BLaER1 treated with 17β-estradiol and CSF1 and Interleukin-3, amounts not matched to agents 10 nM and 100 nM (cell line): ENCODE measurements around the gene SMIM1.

Source experiments
- H3K27ac ChIP-seq, 11 experiments: shearing (Covaris generic); formaldehyde crosslinking; 2 replicates each; pipeline ENCODE4 v1.8.1; 2022
- H3K27me3 ChIP-seq, 11 experiments: shearing (Covaris generic); formaldehyde crosslinking; 2 replicates each; pipeline ENCODE4 v1.8.1; 2022
- H3K36me3 ChIP-seq, 11 experiments: shearing (Covaris generic); formaldehyde crosslinking; 2 replicates each; pipeline ENCODE4 v1.8.1; 2022
- H3K4me1 ChIP-seq, 10 experiments: shearing (Covaris generic); formaldehyde crosslinking; 2 replicates each; pipeline ENCODE4 v1.8.1; 2022
- H3K4me2 ChIP-seq, 11 experiments: shearing (Covaris generic); formaldehyde crosslinking; 2 replicates each; pipeline ENCODE4 v1.8.1; 2022
- H3K4me3 ChIP-seq, 10 experiments: shearing (Covaris generic); formaldehyde crosslinking; 2 replicates each; pipeline ENCODE4 v1.8.1; 2022
- H3K9ac ChIP-seq, 11 experiments: shearing (Covaris generic); formaldehyde crosslinking; 2 replicates each; pipeline ENCODE4 v1.8.1; 2022
- H3K9me3 ChIP-seq, 11 experiments: shearing (Covaris generic); formaldehyde crosslinking; replicated peaks in 1 of 11; 2 replicates each; pipeline ENCODE4 v1.8.1; 2022
- H4K20me1 ChIP-seq, 11 experiments: shearing (Covaris generic); formaldehyde crosslinking; 2 replicates each; pipeline ENCODE4 v1.8.1; 2022
- Cebpa-rat ChIP-seq, 11 experiments: shearing (Covaris generic); IDR thresholded peaks; 2 replicates each; pipeline ENCODE4 v1.8.1; 2022

Gene SMIM1

GRCh38 chr1:3734602-3735001 lies 37.9 kb upstream of the SMIM1 start:
- Histone ChIP-seq H3K4me3 (no peak overlapping the region), H4K20me1 (peaks cover 0 to 10% (median 0%) of the 10 kb centered on the region in 11 experiments; a peak in 5 of 22 replicates), H3K9ac (no peak overlapping the region), H3K27me3 (peaks cover 0 to 14% (median 5%) of the 10 kb centered on the region in 11 experiments; a peak in 10 of 22 replicates), H3K36me3 (peaks cover 28 to 38% (median 35%) of the 10 kb centered on the region in 11 experiments), H3K9me3 (no peaks in the 10 kb centered on the region), H3K27ac (no peak overlapping the region), H3K4me1 (peaks cover 15 to 49% (median 38%) of the 10 kb centered on the region in 10 experiments), H3K4me2 (no peak overlapping the region)
- no peak for TF ChIP-seq Cebpa-rat (IDR thresholded peaks at IDR 0.05)

DNA sequence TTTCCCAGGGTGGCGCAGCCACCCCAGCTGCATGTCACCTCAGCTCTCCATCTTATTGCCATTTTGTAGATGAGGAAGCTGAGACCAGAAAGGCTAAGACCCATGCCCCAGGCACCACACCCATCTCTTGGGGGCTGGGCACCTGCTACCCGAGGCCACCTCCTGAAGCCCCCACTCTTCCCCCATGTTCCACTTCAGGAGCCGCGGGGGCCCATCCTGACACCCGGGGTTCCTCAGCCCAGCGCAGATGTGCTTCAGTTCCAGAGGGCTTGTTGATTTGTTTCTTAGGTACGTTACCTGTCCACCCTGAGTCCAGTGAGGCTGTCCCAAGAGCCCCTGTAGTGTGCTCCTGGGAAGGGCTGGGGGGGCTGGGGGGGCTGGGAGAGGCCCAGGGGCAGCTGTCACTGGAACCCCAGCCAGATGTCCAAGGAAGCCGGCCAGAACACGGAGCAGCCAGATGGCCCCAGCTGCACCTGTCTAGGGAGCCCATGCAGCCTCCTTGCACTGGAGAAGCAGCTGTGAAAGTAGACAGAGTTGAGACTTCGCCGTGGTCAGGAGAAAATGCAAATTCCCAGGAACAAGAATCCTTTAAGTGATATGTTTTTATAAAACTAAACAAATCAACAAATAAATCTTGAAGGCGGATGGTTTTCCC lies 37.4 kb upstream of the SMIM1 start:
- Histone ChIP-seq H3K36me3 (peaks cover 33 to 44% (median 41%) of the 10 kb centered on the region in 11 experiments), H3K9me3 (no peaks in the 10 kb centered on the region), H3K4me2 (peak overlapping the region in 9 of 11 experiments; percentile 9 to 65 (median 50); a peak in 12 of 22 replicates), H3K27me3 (peaks cover 0 to 13% (median 0%) of the 10 kb centered on the region in 11 experiments; a peak in 7 of 22 replicates), H4K20me1 (peaks cover 0 to 9% (median 0%) of the 10 kb centered on the region in 11 experiments; a peak in 5 of 22 replicates), H3K27ac (peak overlapping the region in 7 of 11 experiments; percentile 37 to 70 (median 51); a peak in 9 of 22 replicates), H3K4me1 (peaks cover 11 to 43% (median 32%) of the 10 kb centered on the region in 10 experiments), H3K4me3 (no peak overlapping the region), H3K9ac (peak overlapping the region in 3 of 11 experiments; percentile 30 to 50 (median 48); a peak in 2 of 22 replicates)
- no peak for TF ChIP-seq Cebpa-rat (IDR thresholded peaks at IDR 0.05)

- peaks cover 6 to 38% (median 27%) of the 10 kb centered on the region in 10 experiments for H3K4me1 ChIP-seq
- peak overlapping the region in 10 of 11 experiments; percentile 9 to 65 (median 50); a peak in 18 of 22 replicates for H3K4me2 ChIP-seq
- H3K27ac ChIP-seq, result peak overlapping the region in 8 of 11 experiments; percentile 9 to 70 (median 48); a peak in 11 of 22 replicates
- no peak for TF ChIP-seq Cebpa-rat (IDR thresholded peaks at IDR 0.05)
- H3K36me3 ChIP-seq, result peaks cover 35 to 49% (median 45%) of the 10 kb centered on the region in 11 experiments
- H3K9ac ChIP-seq, result peak overlapping the region in 6 of 11 experiments; percentile 30 to 50 (median 48); a peak in 7 of 22 replicates
- no peaks in the 10 kb centered on the region for H3K9me3 ChIP-seq
- peaks cover 0 to 8% (median 0%) of the 10 kb centered on the region in 11 experiments; a peak in 6 of 22 replicates for H3K27me3 ChIP-seq
- no peak overlapping the region for H3K4me3 ChIP-seq
- peaks cover 0 to 9% (median 0%) of the 10 kb centered on the region in 11 experiments; a peak in 4 of 22 replicates for H4K20me1 ChIP-seq
Observed at GRCh38 chr1:3735688-3736087, 36.9 kb upstream of the SMIM1 start.

DNA sequence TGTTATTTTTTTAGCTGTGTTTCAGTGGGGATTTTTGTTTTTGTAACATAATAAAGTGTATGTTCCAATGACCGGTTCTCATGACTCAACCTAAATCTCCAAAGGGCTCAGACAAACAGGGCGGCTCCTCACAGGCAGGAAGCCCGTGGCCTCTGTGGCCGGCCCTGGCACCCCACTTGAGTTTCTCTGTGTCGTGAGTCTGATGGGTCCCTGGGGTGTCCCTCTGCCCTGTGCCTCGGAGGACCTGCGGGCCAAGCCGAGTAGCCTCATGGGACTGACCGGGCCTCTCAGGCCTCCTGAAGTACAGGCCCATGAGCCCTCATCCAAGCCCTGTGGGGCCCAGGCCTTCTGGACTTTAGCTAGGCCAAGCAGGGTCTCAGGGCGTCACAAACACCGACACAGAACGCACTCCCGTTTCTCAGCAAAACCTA lies 36.4 kb upstream of the SMIM1 start:
- peak overlapping the region in 10 of 11 experiments; percentile 25 to 50 (median 44); a peak in 12 of 22 replicates for H3K9ac ChIP-seq
- peaks cover 5 to 33% (median 23%) of the 10 kb centered on the region in 10 experiments; a peak in 19 of 20 replicates for H3K4me1 ChIP-seq
- peak overlapping the region in 10 of 11 experiments; percentile 10 to 70 (median 44); a peak in 16 of 22 replicates for H3K27ac ChIP-seq
- H3K4me2 ChIP-seq, result peak overlapping the region in 10 of 11 experiments; percentile 9 to 65 (median 50); a peak in 18 of 22 replicates
- H3K36me3 ChIP-seq, result peaks cover 35 to 52% (median 48%) of the 10 kb centered on the region in 11 experiments
- no peak for TF ChIP-seq Cebpa-rat (IDR thresholded peaks at IDR 0.05)
- no peak overlapping the region for H3K4me3 ChIP-seq
- peaks cover 0 to 3% (median 0%) of the 10 kb centered on the region in 11 experiments; a peak in 2 of 22 replicates for H3K27me3 ChIP-seq
- H4K20me1 ChIP-seq, result peaks cover 0 to 9% (median 0%) of the 10 kb centered on the region in 11 experiments; a peak in 5 of 22 replicates
- no peaks in the 10 kb centered on the region for H3K9me3 ChIP-seq

- Histone ChIP-seq H3K4me2 (peak overlapping the region in 8 of 11 experiments; percentile 9 to 65 (median 50); a peak in 8 of 22 replicates), H3K9me3 (no peaks in the 10 kb centered on the region), H3K4me3 (no peak overlapping the region), H3K27ac (peak overlapping the region in 8 of 11 experiments; percentile 11 to 70 (median 48); a peak in 10 of 22 replicates), H3K27me3 (no peaks in the 10 kb centered on the region), H3K4me1 (peaks cover 5 to 31% (median 19%) of the 10 kb centered on the region in 10 experiments; a peak in 19 of 20 replicates), H4K20me1 (peaks cover 0 to 9% (median 0%) of the 10 kb centered on the region in 11 experiments; a peak in 5 of 22 replicates), H3K36me3 (peaks cover 41 to 58% (median 52%) of the 10 kb centered on the region in 11 experiments), H3K9ac (peak overlapping the region in 7 of 11 experiments; percentile 25 to 49 (median 42); a peak in 6 of 22 replicates)
- TF ChIP-seq Cebpa-rat (IDR thresholded peaks at IDR 0.05), result no peak
Observed at GRCh38 chr1:3736708-3737107, 35.8 kb upstream of the SMIM1 start.

GRCh38 chr1:3738943-3739342 lies 33.6 kb upstream of the SMIM1 start:
- Histone ChIP-seq H3K27me3 (no peaks in the 10 kb centered on the region), H3K4me3 (no peak overlapping the region), H3K27ac (no peak overlapping the region), H3K4me2 (no peak overlapping the region), H4K20me1 (peaks cover 0 to 23% (median 7%) of the 10 kb centered on the region in 11 experiments; a peak in 10 of 22 replicates), H3K9me3 (no peaks in the 10 kb centered on the region), H3K4me1 (peaks cover 5 to 37% (median 15%) of the 10 kb centered on the region in 10 experiments; a peak in 19 of 20 replicates), H3K36me3 (peaks cover 54 to 80% (median 69%) of the 10 kb centered on the region in 11 experiments), H3K9ac (no peak overlapping the region)
- TF ChIP-seq Cebpa-rat (IDR thresholded peaks at IDR 0.05), result no peak

- H4K20me1 ChIP-seq, result peaks cover 0 to 30% (median 13%) of the 10 kb centered on the region in 11 experiments; a peak in 17 of 22 replicates
- no peak overlapping the region for H3K27ac ChIP-seq
- no peaks in the 10 kb centered on the region for H3K27me3 ChIP-seq
- H3K4me1 ChIP-seq, result peaks cover 5 to 32% (median 22%) of the 10 kb centered on the region in 10 experiments
- no peak overlapping the region for H3K9ac ChIP-seq
- peaks cover 54 to 80% (median 69%) of the 10 kb centered on the region in 11 experiments for H3K36me3 ChIP-seq
- TF ChIP-seq Cebpa-rat (IDR thresholded peaks at IDR 0.05), result no peak
- H3K4me2 ChIP-seq, result no peak overlapping the region
- H3K4me3 ChIP-seq, result no peak overlapping the region
- no peaks in the 10 kb centered on the region for H3K9me3 ChIP-seq
Observed at GRCh38 chr1:3740042-3740441, 32.5 kb upstream of the SMIM1 start.

- peaks cover 54 to 80% (median 69%) of the 10 kb centered on the region in 11 experiments for H3K36me3 ChIP-seq
- no peaks in the 10 kb centered on the region for H3K9me3 ChIP-seq
- no peak overlapping the region for H3K4me2 ChIP-seq
- no peak overlapping the region for H3K27ac ChIP-seq
- no peak for TF ChIP-seq Cebpa-rat (IDR thresholded peaks at IDR 0.05)
- H3K4me3 ChIP-seq, result no peak overlapping the region
- H3K4me1 ChIP-seq, result peaks cover 9 to 33% (median 24%) of the 10 kb centered on the region in 10 experiments
- H3K9ac ChIP-seq, result no peak overlapping the region
- peaks cover 0 to 37% (median 19%) of the 10 kb centered on the region in 11 experiments; a peak in 17 of 22 replicates for H4K20me1 ChIP-seq
- no peaks in the 10 kb centered on the region for H3K27me3 ChIP-seq
Observed at GRCh38 chr1:3740752-3741151, 31.8 kb upstream of the SMIM1 start.
